Mesendoderm (in vitro differentiated cells): Measurements from ENCODE around the gene ASTN2.

Source experiments
- DNase-seq: peaks from one replicate; pipeline ENCODE4 v3.0.0; 2013
- H2AK5ac ChIP-seq: 2 replicates; pipeline ENCODE4 v1.6.1; 2013; ENCODE audit warnings: low read length, inconsistent platforms
- H2BK120ac ChIP-seq: 2 replicates; pipeline ENCODE4 v1.6.1; 2013; ENCODE audit warnings: low read depth, mild to moderate bottlenecking, low read length, moderate library complexity, mixed read lengths
- H2BK15ac ChIP-seq: replicated peaks from 2 replicates; pipeline ENCODE4 v1.6.1; 2013; ENCODE audit warnings: low read depth, mild to moderate bottlenecking, moderate library complexity
- H2BK5ac ChIP-seq: 2 replicates; pipeline ENCODE4 v1.6.1; 2013; ENCODE audit warnings: low read length, inconsistent platforms
- H3K18ac ChIP-seq: 2 replicates; pipeline ENCODE4 v1.6.1; 2013; ENCODE audit warnings: mild to moderate bottlenecking, low read length, mixed read lengths
- H3K23ac ChIP-seq: one replicate; pipeline ENCODE4 v1.6.1; 2013; ENCODE audit warnings: low read length
- H3K27ac ChIP-seq: 2 replicates; pipeline ENCODE4 v1.5.1; 2013; ENCODE audit warnings: low read depth, mild to moderate bottlenecking, inconsistent platforms, low read length, moderate library complexity
- H3K27me3 ChIP-seq: 2 replicates; pipeline ENCODE4 v1.6.1; 2013; ENCODE audit warnings: low read length, control low read depth, mild to moderate bottlenecking, inconsistent platforms; ENCODE audit not compliant: insufficient read depth, poor library complexity
- H3K36me3 ChIP-seq: 2 replicates; pipeline ENCODE4 v1.6.1; 2013; ENCODE audit warnings: low read length, inconsistent platforms; ENCODE audit not compliant: control insufficient read depth, insufficient read depth
- H3K4ac ChIP-seq: one replicate; pipeline ENCODE4 v1.6.1; 2013; ENCODE audit warnings: low read depth, mild to moderate bottlenecking, low read length, moderate library complexity
- H3K4me1 ChIP-seq: 2 replicates; pipeline ENCODE4 v1.6.1; 2013; ENCODE audit warnings: low read depth, low read length, inconsistent platforms; ENCODE audit not compliant: control insufficient read depth
- H3K4me2 ChIP-seq: 2 replicates; pipeline ENCODE4 v1.6.1; 2013; ENCODE audit warnings: low read length
- H3K4me3 ChIP-seq: 2 replicates; pipeline ENCODE4 v1.5.1; 2013; ENCODE audit warnings: mild to moderate bottlenecking, low read length
- H3K56ac ChIP-seq: one replicate; pipeline ENCODE4 v1.6.1; 2013; ENCODE audit warnings: low read length
- H3K79me1 ChIP-seq: 2 replicates; pipeline ENCODE4 v1.6.1; 2013; ENCODE audit warnings: low read length, inconsistent platforms
- H3K79me2 ChIP-seq: 2 replicates; pipeline ENCODE4 v1.6.1; 2013; ENCODE audit warnings: mild to moderate bottlenecking, low read length; ENCODE audit not compliant: control insufficient read depth, insufficient read depth
- H3K9ac ChIP-seq: 2 replicates; pipeline ENCODE4 v1.6.1; 2013; ENCODE audit warnings: low read length, inconsistent platforms
- H4K5ac ChIP-seq: one replicate; pipeline ENCODE4 v1.6.1; 2013; ENCODE audit warnings: low read length
- H4K8ac ChIP-seq: one replicate; pipeline ENCODE4 v1.6.1; 2013; ENCODE audit warnings: low read depth, mild to moderate bottlenecking, control low read depth, low read length, moderate library complexity
- WGBS: extraction: QIAGEN DNeasy Blood & Tissue Kit; methylation state at CpG from one replicate; pipeline ENCODE4 v1.1.7; 2013; ENCODE audit warnings: low lambda C conversion rate, missing lambda C conversion rate; ENCODE audit not compliant: insufficient coverage; ENCODE audit errors: extremely low coverage; 5-methylcytosine and 5-hydroxymethylcytosine counted together

Gene ASTN2

DNA sequence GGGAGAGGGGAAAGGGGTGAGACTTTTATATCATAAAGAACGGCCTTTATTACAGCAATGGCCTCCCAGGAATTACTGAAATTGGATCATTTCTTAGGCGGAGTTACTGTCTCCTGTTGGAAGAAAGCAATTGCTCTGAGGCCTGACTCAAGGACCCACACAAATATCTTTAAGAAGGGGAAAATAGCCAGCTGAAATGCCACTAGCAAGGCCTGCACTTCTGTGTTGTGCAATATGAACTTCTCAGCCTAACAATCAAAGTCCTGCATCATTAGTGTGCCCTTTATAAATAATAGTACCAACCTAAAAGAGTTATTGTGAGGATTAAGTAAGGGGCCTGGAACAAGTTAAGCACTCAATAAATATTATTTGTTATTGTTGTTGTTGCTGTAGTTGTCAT lies 757.9 kb downstream of the ASTN2 start:
- H4K5ac ChIP-seq: no peak overlapping the region
- no peak overlapping the region for H2BK15ac ChIP-seq
- H3K23ac ChIP-seq: no peak overlapping the region
- no CpG with 5 or more reads among the region's 2 CpGs for WGBS
- H3K18ac ChIP-seq: no peak overlapping the region
- no peaks in the 10 kb centered on the region for H3K79me2 ChIP-seq
- no peak overlapping the region for H3K27ac ChIP-seq
- no peak overlapping the region for H2BK5ac ChIP-seq
- H3K79me1 ChIP-seq: no peaks in the 10 kb centered on the region
- no peak overlapping the region for H3K4me3 ChIP-seq
- H3K27me3 ChIP-seq: no peaks in the 10 kb centered on the region
- H3K4me2 ChIP-seq: no peak overlapping the region
- no peak overlapping the region for H2AK5ac ChIP-seq
- no peaks in the 10 kb centered on the region for H3K4me1 ChIP-seq
- H3K36me3 ChIP-seq: no peaks in the 10 kb centered on the region
- no peak for DNase-seq
- no peak overlapping the region for H4K8ac ChIP-seq
- no peak overlapping the region for H2BK120ac ChIP-seq
- H3K9ac ChIP-seq: no peak overlapping the region
- H3K56ac ChIP-seq: no peak overlapping the region
- H3K4ac ChIP-seq: no peak overlapping the region

DNA sequence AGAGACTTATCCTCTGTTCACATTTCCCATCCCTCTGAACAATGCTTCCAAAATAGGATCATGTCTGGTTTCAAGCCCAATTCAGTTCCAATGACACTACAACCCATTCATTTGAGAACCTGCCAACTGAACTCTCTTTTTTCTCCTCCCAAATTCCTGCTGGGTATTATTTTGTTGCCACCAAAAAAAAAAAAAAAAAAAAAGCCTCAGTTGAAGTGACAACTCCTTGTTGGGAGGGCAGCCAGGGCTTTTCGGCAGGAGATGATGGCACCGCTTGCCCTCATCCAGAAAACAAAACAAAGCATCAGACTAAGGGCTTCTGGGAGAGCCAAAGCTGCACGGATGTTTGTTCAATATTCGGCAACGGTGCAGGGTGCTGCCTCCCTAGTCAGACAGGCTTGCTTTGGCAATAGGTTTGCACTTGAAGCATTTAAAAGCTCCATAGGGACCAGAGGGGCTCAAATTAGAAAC lies 758.3 kb downstream of the ASTN2 start:
- Histone ChIP-seq H3K4me3 (no peak overlapping the region), H3K4ac (no peak overlapping the region), H4K8ac (no peak overlapping the region), H2BK15ac (no peak overlapping the region), H3K79me2 (no peaks in the 10 kb centered on the region), H3K36me3 (no peaks in the 10 kb centered on the region), H3K27ac (no peak overlapping the region), H2BK5ac (no peak overlapping the region), H3K79me1 (no peaks in the 10 kb centered on the region), H3K56ac (no peak overlapping the region), H3K27me3 (no peaks in the 10 kb centered on the region), H2BK120ac (no peak overlapping the region), H2AK5ac (no peak overlapping the region), H3K18ac (no peak overlapping the region), H3K23ac (no peak overlapping the region), H4K5ac (no peak overlapping the region), H3K9ac (no peak overlapping the region), H3K4me1 (no peaks in the 10 kb centered on the region), H3K4me2 (no peak overlapping the region)
- DNase-seq: no peak
- no CpG with 5 or more reads among the region's 5 CpGs for WGBS

GRCh38 chr9:116654059-116654355 lies 760.9 kb downstream of the ASTN2 start:
- no peak overlapping the region for H3K23ac ChIP-seq
- no peak overlapping the region for H2BK120ac ChIP-seq
- H3K4me1 ChIP-seq: no peaks in the 10 kb centered on the region
- H3K4me2 ChIP-seq: no peak overlapping the region
- H2BK15ac ChIP-seq: no peak overlapping the region
- no peaks in the 10 kb centered on the region for H3K27me3 ChIP-seq
- no peak overlapping the region for H2BK5ac ChIP-seq
- no CpG with 5 or more reads among the region's 3 CpGs for WGBS
- no peak overlapping the region for H3K4ac ChIP-seq
- H3K4me3 ChIP-seq: no peak overlapping the region
- no peak overlapping the region for H3K18ac ChIP-seq
- H3K36me3 ChIP-seq: no peaks in the 10 kb centered on the region
- no peaks in the 10 kb centered on the region for H3K79me2 ChIP-seq
- H3K56ac ChIP-seq: no peak overlapping the region
- no peaks in the 10 kb centered on the region for H3K79me1 ChIP-seq
- H4K5ac ChIP-seq: no peak overlapping the region
- H4K8ac ChIP-seq: no peak overlapping the region
- H3K27ac ChIP-seq: no peak overlapping the region
- H2AK5ac ChIP-seq: no peak overlapping the region
- no peak for DNase-seq
- no peak overlapping the region for H3K9ac ChIP-seq

- no peak overlapping the region for H4K5ac ChIP-seq
- no peaks in the 10 kb centered on the region for H3K27me3 ChIP-seq
- H3K4me1 ChIP-seq: no peaks in the 10 kb centered on the region
- no peak overlapping the region for H3K4me3 ChIP-seq
- no CpG with 5 or more reads among the region's 7 CpGs for WGBS
- H3K56ac ChIP-seq: no peak overlapping the region
- no peak overlapping the region for H3K23ac ChIP-seq
- H3K79me2 ChIP-seq: no peaks in the 10 kb centered on the region
- no peak overlapping the region for H4K8ac ChIP-seq
- H3K36me3 ChIP-seq: no peaks in the 10 kb centered on the region
- H2BK5ac ChIP-seq: no peak overlapping the region
- DNase-seq: no peak
- no peak overlapping the region for H3K4ac ChIP-seq
- H3K79me1 ChIP-seq: no peaks in the 10 kb centered on the region
- H3K9ac ChIP-seq: no peak overlapping the region
- no peak overlapping the region for H3K4me2 ChIP-seq
- no peak overlapping the region for H3K27ac ChIP-seq
- no peak overlapping the region for H2AK5ac ChIP-seq
- H3K18ac ChIP-seq: no peak overlapping the region
- H2BK120ac ChIP-seq: no peak overlapping the region
- no peak overlapping the region for H2BK15ac ChIP-seq
These were observed 761.4 kb downstream of the ASTN2 start for GRCh38 chr9:116653348-116654058.

GRCh38 chr9:116647515-116647809 lies 767.4 kb downstream of the ASTN2 start:
- no peak overlapping the region for H3K27ac ChIP-seq
- no peak overlapping the region for H4K8ac ChIP-seq
- no peaks in the 10 kb centered on the region for H3K4me1 ChIP-seq
- no peaks in the 10 kb centered on the region for H3K79me2 ChIP-seq
- no peaks in the 10 kb centered on the region for H3K79me1 ChIP-seq
- WGBS: no CpG with 5 or more reads among the region's 4 CpGs
- no peak overlapping the region for H3K23ac ChIP-seq
- H4K5ac ChIP-seq: no peak overlapping the region
- H3K4ac ChIP-seq: no peak overlapping the region
- H3K9ac ChIP-seq: no peak overlapping the region
- H3K27me3 ChIP-seq: no peaks in the 10 kb centered on the region
- no peak overlapping the region for H2AK5ac ChIP-seq
- no peak overlapping the region for H2BK5ac ChIP-seq
- no peak overlapping the region for H3K56ac ChIP-seq
- no peak overlapping the region for H3K4me3 ChIP-seq
- no peak for DNase-seq
- H2BK15ac ChIP-seq: no peak overlapping the region
- H2BK120ac ChIP-seq: no peak overlapping the region
- H3K36me3 ChIP-seq: no peaks in the 10 kb centered on the region
- no peak overlapping the region for H3K4me2 ChIP-seq
- H3K18ac ChIP-seq: no peak overlapping the region
